Activated effector memory CD4-positive, alpha-beta T cell treated with anti-CD3 and anti-CD28 coated beads, Interleukin-2, amount 50 U/mL, for 16 hours (primary cell): ENCODE measurements around the gene SLC9A8.

Experiments used
- DNase-seq: peaks from one replicate; pipeline ENCODE4 v3.0.0-alpha.2; 2020

Gene SLC9A8

GRCh38 chr20:49818816-49819215 is 6.2 kb downstream of the SLC9A8 start:
- no peak for DNase-seq

GRCh38 chr20:49819702-49820101 is 7.1 kb downstream of the SLC9A8 start:
- DNase-seq, result no peak

- no peak for DNase-seq
These were observed 8.8 kb downstream of the SLC9A8 start for GRCh38 chr20:49821381-49821780.

GRCh38 chr20:49821870-49822331 is 9.3 kb downstream of the SLC9A8 start:
- DNase-seq, result peak; percentile 19

GRCh38 chr20:49823152-49823847 is 10.7 kb downstream of the SLC9A8 start:
- peak; percentile 8 for DNase-seq

GRCh38 chr20:49824206-49824605 is 11.6 kb downstream of the SLC9A8 start:
- no peak for DNase-seq

GRCh38 chr20:49825521-49826033 is 12.9 kb downstream of the SLC9A8 start:
- DNase-seq, result no peak

- no peak for DNase-seq
These were observed 18.6 kb downstream of the SLC9A8 start for GRCh38 chr20:49831022-49831769.

GRCh38 chr20:49831770-49832631 is 19.4 kb downstream of the SLC9A8 start:
- no peak for DNase-seq

GRCh38 chr20:49832632-49833327 is 20.2 kb downstream of the SLC9A8 start:
- DNase-seq, result no peak

- no peak for DNase-seq
These were observed 20.9 kb downstream of the SLC9A8 start for GRCh38 chr20:49833483-49833882.

- DNase-seq, result no peak
These were observed 22.4 kb downstream of the SLC9A8 start for GRCh38 chr20:49835031-49835430.

GRCh38 chr20:49838546-49838945 is 25.9 kb downstream of the SLC9A8 start:
- no peak for DNase-seq

GRCh38 chr20:49843139-49843538 is 30.5 kb downstream of the SLC9A8 start:
- no peak for DNase-seq

GRCh38 chr20:49843770-49844380 is 31.2 kb downstream of the SLC9A8 start:
- no peak for DNase-seq

- DNase-seq, result no peak
These were observed 32.4 kb downstream of the SLC9A8 start for GRCh38 chr20:49845060-49845459.

GRCh38 chr20:49846206-49846807 is 33.7 kb downstream of the SLC9A8 start:
- DNase-seq, result peak; percentile 70

GRCh38 chr20:49850463-49851230 is 38.0 kb downstream of the SLC9A8 start:
- DNase-seq, result no peak

- DNase-seq, result no peak
These were observed 38.6 kb downstream of the SLC9A8 start for GRCh38 chr20:49851231-49851705.

- no peak for DNase-seq
These were observed 39.4 kb downstream of the SLC9A8 start for GRCh38 chr20:49851991-49852390.
